GM19025 (cell line): ENCODE measurements around the gene F8.

Source experiments
- ATAC-seq: cut with Tn5 transposase; IDR thresholded peaks from one replicate; pipeline ENCODE4 v1.9.1; 2021; ENCODE audit warnings: mild to moderate bottlenecking, low read depth, moderate library complexity; ENCODE audit not compliant: unreplicated experiment

Gene F8

GRCh38 chrX:155022585-155022984 lies at the start of gene F8:
TSS of gene F8 (minus strand) at chrX:155022723. CDS start at chrX:155022552, 171 bp downstream.
- ATAC-seq, result no peak

- no peak for ATAC-seq
Observed at GRCh38 chrX:155071694-155072280, 49.3 kb upstream of the F8 start.

- peak; percentile 85 for ATAC-seq
Observed at GRCh38 chrX:155070975-155071693, 48.6 kb upstream of the F8 start, which contains the start of the genes BRCC3, CMC4 and MTCP1. TSS of gene BRCC3 (plus strand) at chrX:155071508. CDS start at chrX:155071528, 20 bp downstream. TSS of gene CMC4 (minus strand) at chrX:155071136. CDS start at chrX:155064023, 7,113 bp downstream. TSS of gene MTCP1 (minus strand) at chrX:155071136. CDS start at chrX:155066010, 5,126 bp downstream.

- peak; percentile 18 for ATAC-seq
Observed at GRCh38 chrX:155070663-155070974, 48.1 kb upstream of the F8 start.

DNA sequence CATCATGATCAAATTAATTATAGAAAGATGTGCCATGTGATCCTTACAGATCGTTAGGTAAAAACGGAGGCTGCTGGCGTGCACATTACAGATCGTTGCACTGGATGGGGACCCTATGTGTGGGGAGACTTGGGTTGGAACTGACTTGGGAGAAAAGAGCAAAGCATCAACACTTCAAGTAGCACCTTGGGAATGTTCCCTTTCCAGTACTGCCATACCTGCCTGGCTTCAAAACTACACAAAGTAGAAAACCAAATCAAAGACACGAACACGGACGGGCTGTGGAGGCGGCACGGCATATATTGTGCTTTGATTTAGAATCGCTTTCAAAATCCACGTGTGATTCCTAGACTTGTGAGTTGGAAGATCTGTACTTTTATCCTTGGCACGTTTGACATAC lies 47.5 kb upstream of the F8 start:
- no peak for ATAC-seq

GRCh38 chrX:155069414-155069813 lies 46.9 kb upstream of the F8 start:
- ATAC-seq, result no peak

DNA sequence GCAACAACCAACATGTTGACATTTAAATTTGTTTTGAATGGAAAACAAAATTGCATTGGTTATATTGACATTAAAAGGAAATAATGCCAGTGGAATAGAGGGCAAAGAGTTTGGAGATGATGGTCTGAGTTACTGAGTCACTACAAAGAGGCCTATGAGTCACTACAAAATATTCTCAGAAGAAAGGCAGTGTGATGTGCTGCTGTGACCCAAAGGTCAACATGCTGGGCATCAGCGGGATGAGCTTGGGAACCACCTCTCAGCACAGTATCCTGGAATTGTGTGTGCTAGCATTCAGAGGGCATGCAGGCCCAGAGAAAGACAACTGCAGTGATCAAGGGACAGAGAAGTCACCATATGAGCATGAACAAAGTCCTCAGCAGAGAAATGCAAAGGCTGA lies 45.6 kb upstream of the F8 start:
- ATAC-seq, result no peak

- ATAC-seq, result no peak
Observed at GRCh38 chrX:155065035-155065734, 42.7 kb upstream of the F8 start.

- ATAC-seq, result no peak
Observed at GRCh38 chrX:155061760-155062159, 39.2 kb upstream of the F8 start.

DNA sequence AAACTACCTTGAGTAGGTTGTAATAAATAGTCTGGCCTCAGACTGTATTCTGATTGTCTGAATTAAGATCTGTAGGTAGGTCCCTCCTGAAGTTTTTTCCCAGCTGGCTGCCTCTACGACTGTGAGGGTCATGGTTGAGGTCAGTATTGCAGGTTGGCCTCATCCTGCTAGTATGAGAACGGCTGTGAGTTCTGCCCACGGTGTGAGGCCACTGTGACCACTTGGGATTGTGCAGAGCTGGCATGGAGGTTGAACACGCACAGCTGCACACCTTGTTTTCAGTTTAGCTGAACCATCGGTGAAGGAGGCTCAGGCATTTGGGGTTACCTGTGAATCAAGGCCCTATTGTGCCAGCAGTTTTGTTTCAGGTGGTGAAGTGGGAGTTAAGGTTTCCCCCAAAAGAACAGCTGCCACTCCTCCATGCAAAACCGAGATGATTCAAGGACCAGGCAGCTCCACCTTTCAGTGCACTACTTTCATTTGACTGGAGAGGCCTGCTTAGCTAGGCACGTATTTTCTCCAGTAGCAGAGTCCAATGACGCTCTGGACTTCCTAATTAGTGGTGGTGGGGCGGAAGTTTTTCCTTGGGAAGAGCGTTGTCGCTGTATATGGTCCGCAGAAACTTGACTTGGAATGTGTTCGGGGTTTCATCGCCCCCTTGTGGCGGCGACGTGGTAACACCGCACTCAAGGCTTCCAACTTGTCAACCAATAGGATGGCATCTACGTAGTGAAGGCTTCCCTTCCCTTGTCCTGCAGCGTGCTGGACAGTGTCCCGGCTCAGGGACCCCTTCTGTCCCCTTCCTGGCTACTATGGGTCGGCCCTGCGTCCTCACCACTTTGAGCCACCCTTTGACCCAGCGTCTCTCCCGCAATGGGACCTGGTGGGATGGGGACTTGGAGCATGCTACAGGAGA lies 34.6 kb upstream of the F8 start:
- ATAC-seq, result peak; percentile 81

DNA sequence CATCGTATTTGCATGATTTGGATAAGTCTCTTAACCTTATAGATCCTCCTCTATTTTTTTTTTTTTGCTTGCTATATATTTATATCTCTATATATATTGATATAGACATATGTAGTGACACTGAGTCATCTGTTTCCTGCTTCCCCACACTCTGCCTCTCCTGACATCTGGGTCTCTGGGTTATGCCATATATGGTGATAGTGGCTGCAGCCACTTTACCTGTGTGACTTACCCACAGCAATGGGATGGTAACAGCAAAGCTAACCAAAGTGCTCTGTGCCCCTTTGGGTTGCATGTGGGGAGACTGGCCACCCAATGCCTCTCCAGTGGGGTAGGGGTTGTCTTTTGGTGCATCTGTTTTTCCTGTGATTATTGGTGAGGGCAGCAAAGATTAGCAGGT lies 33.9 kb upstream of the F8 start:
- ATAC-seq, result no peak

- no peak for ATAC-seq
Observed at GRCh38 chrX:155055494-155055893, 33.0 kb upstream of the F8 start.

DNA sequence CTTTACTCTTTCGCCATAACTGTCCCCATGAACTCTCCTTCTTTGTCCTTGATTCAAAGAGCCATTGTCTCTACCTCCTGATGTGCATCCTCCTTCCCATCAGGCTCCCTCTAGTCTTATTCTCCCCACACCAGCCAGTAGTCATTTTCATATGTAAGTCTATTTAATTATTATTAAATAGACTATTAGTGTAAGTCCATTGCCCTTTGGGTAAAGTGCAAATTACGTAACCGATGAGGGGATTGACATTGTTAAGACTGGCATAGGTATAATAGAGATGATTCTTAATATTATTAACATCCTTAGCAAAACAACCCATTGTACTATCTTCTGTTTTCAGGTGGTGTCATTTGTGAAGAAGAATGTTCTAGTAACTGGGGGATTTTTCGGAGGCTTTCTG lies 31.7 kb upstream of the F8 start:
- no peak for ATAC-seq

DNA sequence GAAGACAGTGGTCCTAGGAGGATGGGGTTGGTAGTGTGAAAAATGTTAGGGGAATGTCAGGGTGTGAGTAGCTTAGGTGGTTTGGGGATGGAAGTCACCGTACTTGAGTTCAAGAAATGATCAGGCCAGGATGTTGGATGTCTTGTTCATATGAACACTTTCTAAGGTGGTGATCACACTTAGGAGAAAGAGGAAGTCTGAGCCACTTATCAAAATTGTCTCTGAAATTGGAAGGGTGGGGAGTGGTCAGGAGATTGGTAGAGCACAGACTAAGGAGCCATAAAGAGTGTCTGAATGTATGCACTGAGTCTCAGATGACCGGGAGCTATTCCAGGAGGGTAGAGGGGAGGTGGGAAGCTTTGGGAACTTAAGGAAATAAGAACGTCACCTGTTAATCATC lies 31.1 kb upstream of the F8 start:
- no peak for ATAC-seq

DNA sequence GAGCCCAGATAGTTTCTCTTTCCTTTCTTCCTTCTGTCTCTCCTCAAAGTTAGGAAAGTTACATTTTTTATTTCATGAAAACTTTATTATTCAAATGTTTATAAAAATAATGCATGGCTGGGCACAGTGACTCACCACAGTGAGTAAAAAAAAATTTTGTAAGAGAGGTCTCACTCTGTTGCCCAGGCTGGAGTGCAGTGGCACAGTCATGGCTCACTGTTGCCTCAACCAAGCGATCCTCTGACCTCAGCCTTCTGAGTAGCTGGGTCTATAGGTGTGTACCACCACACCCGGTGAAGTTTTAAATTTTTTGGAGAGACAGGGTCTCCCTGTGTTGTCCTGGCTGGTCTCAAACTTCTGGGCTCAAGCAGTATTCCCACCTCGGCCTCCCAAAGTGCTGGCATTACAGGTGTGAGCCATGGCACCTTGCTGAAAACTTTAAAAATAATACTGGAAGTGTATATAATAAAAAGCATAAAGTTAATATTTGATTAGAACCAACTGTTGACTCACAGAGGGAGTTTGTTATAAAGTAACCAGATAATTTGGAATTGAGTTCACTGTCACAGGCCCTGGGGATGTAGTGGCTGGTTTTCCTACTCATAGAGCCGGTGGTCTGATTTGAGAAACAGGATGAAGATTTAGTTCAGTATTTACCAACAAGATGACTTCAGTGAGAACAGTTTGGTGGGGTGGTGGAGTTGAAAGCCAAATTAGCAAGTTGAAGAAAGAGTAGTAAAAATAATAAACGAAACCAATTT lies 30.4 kb upstream of the F8 start:
- no peak for ATAC-seq

- ATAC-seq, result no peak
Observed at GRCh38 chrX:155048977-155049619, 26.6 kb upstream of the F8 start.

GRCh38 chrX:155046811-155047528 lies 24.4 kb upstream of the F8 start:
- ATAC-seq, result no peak

DNA sequence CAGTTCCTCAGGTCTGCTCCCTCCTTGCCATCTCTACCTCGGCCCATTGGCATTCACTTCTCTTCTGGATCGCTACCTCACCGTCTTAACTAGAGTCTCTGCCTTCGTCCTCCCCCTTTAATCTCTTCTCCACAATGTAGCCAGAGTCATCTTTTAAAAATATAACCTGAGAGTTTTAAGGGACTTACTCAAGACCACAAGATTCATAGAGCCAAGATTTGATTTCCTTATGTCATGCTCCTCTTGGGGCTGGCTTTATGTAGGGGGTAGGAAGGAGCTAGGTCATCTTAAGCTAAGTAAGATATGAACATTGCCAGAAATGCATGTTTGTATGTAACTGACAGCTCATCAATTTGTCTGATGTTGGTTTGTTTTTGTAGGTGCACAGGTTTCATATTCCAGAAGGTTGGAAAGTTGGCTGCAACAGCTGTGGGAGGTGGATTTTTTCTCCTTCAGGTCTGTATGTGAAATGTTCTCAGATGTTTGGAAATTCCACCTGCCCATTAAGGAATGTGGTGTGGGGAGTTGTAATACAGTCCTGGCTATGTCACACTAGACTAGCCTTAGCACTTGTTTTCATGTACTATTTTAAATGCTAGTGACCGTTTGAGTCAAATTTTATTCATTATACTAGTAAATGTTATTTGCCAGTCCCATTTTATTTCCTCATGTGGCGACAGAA lies 23.7 kb upstream of the F8 start:
- ATAC-seq, result no peak
